ENCODE data around the gene PRSS12. TPM values are rescaled to one million over a fixed set of nuclear protein-coding genes. Genes with fewer than 3 reads are reported as not detected.
"Not testable (repeated sequence)": the region's sequence is repeated elsewhere in the genome, so short reads cannot be mapped to it uniquely, and the experiment has no call there.

PRSS12 gene, protein sequence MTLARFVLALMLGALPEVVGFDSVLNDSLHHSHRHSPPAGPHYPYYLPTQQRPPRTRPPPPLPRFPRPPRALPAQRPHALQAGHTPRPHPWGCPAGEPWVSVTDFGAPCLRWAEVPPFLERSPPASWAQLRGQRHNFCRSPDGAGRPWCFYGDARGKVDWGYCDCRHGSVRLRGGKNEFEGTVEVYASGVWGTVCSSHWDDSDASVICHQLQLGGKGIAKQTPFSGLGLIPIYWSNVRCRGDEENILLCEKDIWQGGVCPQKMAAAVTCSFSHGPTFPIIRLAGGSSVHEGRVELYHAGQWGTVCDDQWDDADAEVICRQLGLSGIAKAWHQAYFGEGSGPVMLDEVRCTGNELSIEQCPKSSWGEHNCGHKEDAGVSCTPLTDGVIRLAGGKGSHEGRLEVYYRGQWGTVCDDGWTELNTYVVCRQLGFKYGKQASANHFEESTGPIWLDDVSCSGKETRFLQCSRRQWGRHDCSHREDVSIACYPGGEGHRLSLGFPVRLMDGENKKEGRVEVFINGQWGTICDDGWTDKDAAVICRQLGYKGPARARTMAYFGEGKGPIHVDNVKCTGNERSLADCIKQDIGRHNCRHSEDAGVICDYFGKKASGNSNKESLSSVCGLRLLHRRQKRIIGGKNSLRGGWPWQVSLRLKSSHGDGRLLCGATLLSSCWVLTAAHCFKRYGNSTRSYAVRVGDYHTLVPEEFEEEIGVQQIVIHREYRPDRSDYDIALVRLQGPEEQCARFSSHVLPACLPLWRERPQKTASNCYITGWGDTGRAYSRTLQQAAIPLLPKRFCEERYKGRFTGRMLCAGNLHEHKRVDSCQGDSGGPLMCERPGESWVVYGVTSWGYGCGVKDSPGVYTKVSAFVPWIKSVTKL
- total RNA-seq (1 to 10 TPM in 5 of 7 donors, under 1 TPM in 2; 0.35 to 5.5 (median 1.2) TPM), polyA plus RNA-seq (1 to 10 TPM; 1.2 to 5.9 TPM)
- long read RNA-seq, donor 1: 0 reads
- long read RNA-seq, donor 2, full-length matches to known transcripts: 1 of 1 reads
- long read RNA-seq, donor 2, partial matches to known transcripts: 0 of 1 reads
- long read RNA-seq, donor 2, other reads (novel, unspliced or antisense): 0 of 1 reads
- long read RNA-seq, donor 3, full-length matches to known transcripts: 1 of 3 reads
- long read RNA-seq, donor 3, partial matches to known transcripts: 1 of 3 reads
- long read RNA-seq, donor 3, other reads (novel, unspliced or antisense): 1 of 3 reads

DNA sequence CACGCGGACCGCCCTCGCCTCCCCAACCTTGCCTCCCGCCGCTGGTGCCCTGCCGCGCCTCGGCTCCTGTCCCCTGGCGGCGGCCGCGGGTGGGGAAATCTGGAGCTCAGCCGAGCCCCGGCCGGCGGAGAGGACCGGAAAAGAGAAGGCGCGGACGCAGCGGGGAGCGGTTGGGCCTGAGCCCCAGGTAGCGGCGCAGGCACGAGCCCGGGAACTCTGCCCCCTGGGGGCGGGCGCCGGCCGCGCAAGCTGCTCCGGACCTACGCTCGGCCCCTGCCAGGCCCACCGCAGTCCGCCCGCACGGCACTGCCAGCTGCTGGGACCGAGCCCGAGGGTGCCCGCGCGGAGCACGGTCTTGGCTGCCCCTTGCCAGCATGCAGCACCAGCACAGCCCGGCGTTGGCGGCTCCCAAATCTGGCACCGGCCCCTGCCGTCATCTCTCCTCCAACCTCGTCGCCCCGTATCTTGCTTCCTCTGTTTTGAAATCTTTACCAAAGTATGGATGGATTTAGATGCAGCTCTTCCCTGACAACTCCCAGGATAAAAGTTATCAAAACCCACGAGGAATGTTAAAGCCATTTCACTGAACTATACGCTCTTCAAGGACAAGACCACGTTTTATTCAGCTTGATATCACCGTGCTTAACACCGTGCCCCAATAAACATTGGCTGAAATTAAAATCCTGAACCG is at the start of gene PRSS12:
PRSS12 (minus strand) TSS at position 161 of the 691 bp plus-strand sequence. CDS start 283 bp downstream, outside the sequence.
- Histone ChIP-seq H3K9me3 (no peaks in the 10 kb centered on the region), H3K27me3 (no peaks in the 10 kb centered on the region), H3K4me1 (ENCODE audit: insufficient read depth) (peaks cover 5% of the 10 kb centered on the region), H3K27ac (no peak within 1 kb of the TSS), H3K36me3 (no peaks in the 10 kb centered on the region), H3K4me3 (peak within 1 kb of the TSS; percentile 44)
- TF ChIP-seq, protein P1, sequence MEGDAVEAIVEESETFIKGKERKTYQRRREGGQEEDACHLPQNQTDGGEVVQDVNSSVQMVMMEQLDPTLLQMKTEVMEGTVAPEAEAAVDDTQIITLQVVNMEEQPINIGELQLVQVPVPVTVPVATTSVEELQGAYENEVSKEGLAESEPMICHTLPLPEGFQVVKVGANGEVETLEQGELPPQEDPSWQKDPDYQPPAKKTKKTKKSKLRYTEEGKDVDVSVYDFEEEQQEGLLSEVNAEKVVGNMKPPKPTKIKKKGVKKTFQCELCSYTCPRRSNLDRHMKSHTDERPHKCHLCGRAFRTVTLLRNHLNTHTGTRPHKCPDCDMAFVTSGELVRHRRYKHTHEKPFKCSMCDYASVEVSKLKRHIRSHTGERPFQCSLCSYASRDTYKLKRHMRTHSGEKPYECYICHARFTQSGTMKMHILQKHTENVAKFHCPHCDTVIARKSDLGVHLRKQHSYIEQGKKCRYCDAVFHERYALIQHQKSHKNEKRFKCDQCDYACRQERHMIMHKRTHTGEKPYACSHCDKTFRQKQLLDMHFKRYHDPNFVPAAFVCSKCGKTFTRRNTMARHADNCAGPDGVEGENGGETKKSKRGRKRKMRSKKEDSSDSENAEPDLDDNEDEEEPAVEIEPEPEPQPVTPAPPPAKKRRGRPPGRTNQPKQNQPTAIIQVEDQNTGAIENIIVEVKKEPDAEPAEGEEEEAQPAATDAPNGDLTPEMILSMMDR (IDR thresholded peaks at IDR 0.05): peak in 2 of 3 donors; percentile 37 to 65
- TF ChIP-seq EP300 (IDR thresholded peaks at IDR 0.05) (no peak), POLR2A (IDR thresholded peaks at IDR 0.05) (no peak)
- DNase-seq: peak; percentile 24 to 72 (median 46)
- intact Hi-C loops (cut with DNase I): no loop called here
- 0 to 1% (median 1%) methylated on average over 36 to 59 of the region's 59 CpGs for WGBS, 3 donors

DNA sequence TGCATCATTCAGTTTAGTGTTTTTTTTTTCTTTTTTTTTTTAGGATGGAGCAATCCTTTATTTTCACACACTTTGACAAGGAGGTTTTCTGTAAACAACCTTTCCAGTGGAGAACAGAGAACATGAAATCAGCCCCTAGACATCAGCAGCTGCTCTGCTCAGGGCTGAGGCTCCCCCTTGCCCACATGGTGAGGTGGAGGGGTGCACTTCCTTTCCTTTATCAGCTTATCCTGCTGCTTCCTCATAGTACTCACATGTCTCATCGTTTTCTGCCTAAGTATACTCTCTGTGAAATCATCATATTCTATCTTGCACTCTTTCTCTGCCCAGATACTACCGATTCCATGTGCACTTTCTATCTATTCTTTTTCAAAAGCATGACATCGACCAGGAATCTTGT is 47.6 kb upstream of the PRSS12 start:
- peaks cover 2% of the 10 kb centered on the region for H3K4me1 ChIP-seq (ENCODE audit: insufficient read depth)
- H3K27me3 ChIP-seq: no peaks in the 10 kb centered on the region
- intact Hi-C loops (cut with DNase I): no loop called here
- H3K27ac ChIP-seq: no peak overlapping the region
- H3K9me3 ChIP-seq: no peaks in the 10 kb centered on the region
- no peaks in the 10 kb centered on the region for H3K36me3 ChIP-seq
- WGBS, 3 donors: 43 to 57% (median 54%) methylated on average over 3 of the region's 3 CpGs
- no peak overlapping the region for H3K4me3 ChIP-seq
- DNase-seq: no peak
- TF ChIP-seq, protein P1 (IDR thresholded peaks at IDR 0.05): no peak

DNA sequence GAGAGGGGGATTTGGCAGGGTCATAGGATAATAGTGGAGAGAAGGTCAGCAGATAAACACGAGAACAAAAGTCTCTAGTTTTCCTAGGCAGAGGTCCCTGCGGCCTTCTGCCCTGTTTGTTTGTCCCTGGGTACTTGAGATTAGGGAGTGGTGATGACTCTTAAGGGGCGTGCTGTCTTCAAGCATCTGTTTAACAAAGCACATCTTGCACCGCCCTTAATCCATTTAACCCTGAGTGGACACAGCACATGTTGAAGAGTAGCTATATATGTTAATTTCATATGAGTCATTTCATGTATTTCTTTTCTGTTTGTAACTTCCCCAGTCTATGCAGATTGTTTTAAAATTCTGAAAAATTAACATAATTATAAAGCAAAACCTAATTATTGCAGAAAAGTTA is 47.1 kb upstream of the PRSS12 start:
- H3K4me3 ChIP-seq; H3K27ac ChIP-seq; intact Hi-C loops (cut with DNase I); DNase-seq; H3K36me3 ChIP-seq; H3K4me1 ChIP-seq (ENCODE audit: insufficient read depth); H3K27me3 ChIP-seq; H3K9me3 ChIP-seq: not testable (repeated sequence)
- WGBS, 3 donors: 57 to 70% (median 64%) methylated on average over 4 of the region's 4 CpGs

DNA sequence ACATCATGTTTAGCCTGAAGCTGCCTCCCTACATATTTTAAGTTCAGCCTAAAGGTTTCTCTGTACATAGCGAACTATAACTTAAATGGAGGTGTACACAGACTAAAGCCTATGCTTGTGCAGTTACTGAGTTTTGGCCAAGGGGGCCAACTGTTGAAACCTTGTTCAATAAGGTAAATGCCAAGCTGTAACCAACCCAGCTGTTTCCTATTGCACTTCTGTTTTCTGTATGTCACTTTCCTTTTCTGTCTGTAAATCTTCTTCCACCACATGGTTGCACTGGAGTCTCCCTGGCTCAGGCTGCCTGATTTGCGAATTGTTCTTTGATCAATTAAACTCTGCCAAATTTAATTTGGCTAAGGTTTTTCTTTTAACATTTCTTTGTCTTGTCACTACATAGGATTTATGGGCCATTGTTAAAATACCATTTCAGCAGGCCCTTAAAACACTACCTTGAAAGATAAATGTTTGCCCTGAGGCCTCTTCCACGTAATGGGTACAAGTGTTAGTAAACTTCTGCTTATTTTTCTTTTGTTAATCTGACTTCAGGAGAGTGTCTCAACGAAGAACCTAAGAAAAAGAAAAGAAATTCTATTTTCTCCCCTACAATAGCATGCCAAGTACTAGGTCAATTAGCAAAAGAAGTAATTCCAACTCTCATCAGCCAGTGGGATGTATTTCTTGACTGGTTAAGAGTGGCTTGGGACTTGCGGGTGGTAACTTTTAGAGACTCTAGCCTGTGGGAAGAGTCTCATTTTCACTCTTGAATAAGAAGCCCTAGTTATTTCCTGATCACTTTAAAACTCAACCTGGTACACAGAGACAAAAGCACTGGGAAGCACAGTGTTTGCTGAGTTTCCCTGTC is 45.7 kb upstream of the PRSS12 start:
- no peak for DNase-seq
- intact Hi-C loops (cut with DNase I): no loop called here
- H3K27ac ChIP-seq: no peak overlapping the region
- WGBS, 3 donors: 80 to 87% (median 82%) methylated on average over 5 of the region's 5 CpGs
- TF ChIP-seq, protein P1 (IDR thresholded peaks at IDR 0.05): no peak
- TF ChIP-seq POLR2A (IDR thresholded peaks at IDR 0.05) (no peak), EP300 (IDR thresholded peaks at IDR 0.05) (no peak)
- no peaks in the 10 kb centered on the region for H3K36me3 ChIP-seq
- H3K4me3 ChIP-seq: no peak overlapping the region
- peaks cover 2% of the 10 kb centered on the region for H3K4me1 ChIP-seq (ENCODE audit: insufficient read depth)
- H3K9me3 ChIP-seq: no peaks in the 10 kb centered on the region
- no peaks in the 10 kb centered on the region for H3K27me3 ChIP-seq

All from ovary (tissue), 10 donors.